ENCODE data around the gene LSM10. TPM values are rescaled to one million over a fixed set of nuclear protein-coding genes. Genes with fewer than 3 reads are reported as not detected.

The LSM10 gene
- total RNA-seq, 3 donors from 2014 or later (not counting 1 experiment from before 2014, with no cell fraction given), result 25.2 to 30.4 (median 26.6) TPM

DNA sequence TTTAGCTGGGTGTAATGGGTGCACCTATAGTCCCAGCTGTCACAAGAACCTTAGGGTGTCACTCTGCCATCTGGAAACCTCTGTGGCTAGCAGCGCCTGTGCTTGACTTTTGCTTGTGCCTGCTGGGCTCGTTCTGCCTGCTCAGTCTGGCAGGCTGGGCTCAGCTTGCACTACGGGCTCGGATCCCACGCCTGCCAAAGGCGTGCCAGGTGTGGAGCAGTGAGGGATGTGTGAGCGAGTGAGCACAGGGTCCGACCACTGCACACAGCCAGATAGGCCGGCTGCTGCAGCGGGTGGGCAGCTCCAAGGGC is 2.8 kb upstream of the LSM10 start:
- H3K27me3 Mint-ChIP-seq (ENCODE audit: low read depth in 2 of 2), result no peaks in the 10 kb centered on the region
- DNase-seq (peak in 1 of 2 donors; percentile 21), ATAC-seq (peak; percentile 15 to 36 (median 18))
- H3K27me3 ChIP-seq (ENCODE audit: control insufficient read depth, insufficient read depth, low read length), result no peaks in the 10 kb centered on the region
- H3K27ac Mint-ChIP-seq, result peak overlapping the region; percentile 97 to 99
- WGBS (ENCODE audit: insufficient coverage), result 53% methylated on average over 10 of the region's 10 CpGs
- H3K4me1 ChIP-seq (ENCODE audit: control insufficient read depth, insufficient read depth, low read length), result peaks cover 50% of the 10 kb centered on the region
- no peaks in the 10 kb centered on the region for H3K9me3 ChIP-seq (ENCODE audit: control insufficient read depth, insufficient read depth, low read length)
- intact Hi-C loops (cut with micrococcal nuclease), result loop anchor here (5.0 kb wide), 2 partner anchors 33 to 253 kb away; partner anchors contain the start of gene TRAPPC3
- H3K36me3 ChIP-seq (ENCODE audit: control insufficient read depth, insufficient read depth, low read length), result no peaks in the 10 kb centered on the region
- peak overlapping the region; percentile 98 for H3K27ac ChIP-seq (ENCODE audit: low read length)
- no peaks in the 10 kb centered on the region for H3K9me3 Mint-ChIP-seq
- TF ChIP-seq, protein P1, sequence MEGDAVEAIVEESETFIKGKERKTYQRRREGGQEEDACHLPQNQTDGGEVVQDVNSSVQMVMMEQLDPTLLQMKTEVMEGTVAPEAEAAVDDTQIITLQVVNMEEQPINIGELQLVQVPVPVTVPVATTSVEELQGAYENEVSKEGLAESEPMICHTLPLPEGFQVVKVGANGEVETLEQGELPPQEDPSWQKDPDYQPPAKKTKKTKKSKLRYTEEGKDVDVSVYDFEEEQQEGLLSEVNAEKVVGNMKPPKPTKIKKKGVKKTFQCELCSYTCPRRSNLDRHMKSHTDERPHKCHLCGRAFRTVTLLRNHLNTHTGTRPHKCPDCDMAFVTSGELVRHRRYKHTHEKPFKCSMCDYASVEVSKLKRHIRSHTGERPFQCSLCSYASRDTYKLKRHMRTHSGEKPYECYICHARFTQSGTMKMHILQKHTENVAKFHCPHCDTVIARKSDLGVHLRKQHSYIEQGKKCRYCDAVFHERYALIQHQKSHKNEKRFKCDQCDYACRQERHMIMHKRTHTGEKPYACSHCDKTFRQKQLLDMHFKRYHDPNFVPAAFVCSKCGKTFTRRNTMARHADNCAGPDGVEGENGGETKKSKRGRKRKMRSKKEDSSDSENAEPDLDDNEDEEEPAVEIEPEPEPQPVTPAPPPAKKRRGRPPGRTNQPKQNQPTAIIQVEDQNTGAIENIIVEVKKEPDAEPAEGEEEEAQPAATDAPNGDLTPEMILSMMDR (IDR thresholded peaks at IDR 0.05), result no peak
- H3K4me3 Mint-ChIP-seq, result peak overlapping the region; percentile 94
- H3K4me1 Mint-ChIP-seq, result peaks cover 47 to 50% of the 10 kb centered on the region in 2 donors
- H3K36me3 Mint-ChIP-seq, result no peaks in the 10 kb centered on the region
- peak overlapping the region; percentile 33 for H3K4me3 ChIP-seq (ENCODE audit: low read length)

GRCh38 chr1:36398370-36398977 is 766 bp upstream of the LSM10 start:
- TF ChIP-seq, protein P1 (IDR thresholded peaks at IDR 0.05), result no peak
- Mint-ChIP-seq H3K4me3 (peak overlapping the region; percentile 100), H3K27me3 (ENCODE audit: low read depth in 2 of 2) (no peaks in the 10 kb centered on the region), H3K27ac (peak overlapping the region; percentile 99 to 100), H3K9me3 (no peaks in the 10 kb centered on the region), H3K4me1 (peaks cover 47 to 49% of the 10 kb centered on the region in 2 donors), H3K36me3 (no peaks in the 10 kb centered on the region)
- WGBS (ENCODE audit: insufficient coverage), result 88% methylated on average over 7 of the region's 7 CpGs
- no peaks in the 10 kb centered on the region for H3K27me3 ChIP-seq (ENCODE audit: control insufficient read depth, insufficient read depth, low read length)
- peak overlapping the region; percentile 93 for H3K27ac ChIP-seq (ENCODE audit: low read length)
- H3K9me3 ChIP-seq (ENCODE audit: control insufficient read depth, insufficient read depth, low read length), result no peaks in the 10 kb centered on the region
- no peak for ATAC-seq
- peaks cover 55% of the 10 kb centered on the region for H3K4me1 ChIP-seq (ENCODE audit: control insufficient read depth, insufficient read depth, low read length)
- DNase-seq, result no peak
- intact Hi-C loops (cut with micrococcal nuclease), result no loop called here
- no peak overlapping the region for H3K4me3 ChIP-seq (ENCODE audit: low read length)
- H3K36me3 ChIP-seq (ENCODE audit: control insufficient read depth, insufficient read depth, low read length), result peaks cover 7% of the 10 kb centered on the region

- H3K4me3 Mint-ChIP-seq, result peak overlapping the region; percentile 100
- Histone ChIP-seq H3K4me1 (ENCODE audit: control insufficient read depth, insufficient read depth, low read length) (peaks cover 53% of the 10 kb centered on the region), H3K36me3 (ENCODE audit: control insufficient read depth, insufficient read depth, low read length) (peaks cover 20% of the 10 kb centered on the region), H3K27me3 (ENCODE audit: control insufficient read depth, insufficient read depth, low read length) (no peaks in the 10 kb centered on the region), H3K9me3 (ENCODE audit: control insufficient read depth, insufficient read depth, low read length) (no peaks in the 10 kb centered on the region), H3K27ac (ENCODE audit: low read length) (peak overlapping the region; percentile 93), H3K4me3 (ENCODE audit: low read length) (peak overlapping the region; percentile 98)
- no peaks in the 10 kb centered on the region for H3K27me3 Mint-ChIP-seq (ENCODE audit: low read depth in 2 of 2)
- intact Hi-C loops (cut with micrococcal nuclease), result loop anchor here (1.0 kb wide), 1 partner anchor 11 kb away; no protein-coding TSS in a partner anchor
- H3K27ac Mint-ChIP-seq, result peak overlapping the region; percentile 99 to 100
- DNase-seq, result peak in 1 of 2 donors; percentile 59
- H3K9me3 Mint-ChIP-seq, result no peaks in the 10 kb centered on the region
- H3K36me3 Mint-ChIP-seq, result no peaks in the 10 kb centered on the region
- 5% methylated on average over 5 of the region's 5 CpGs for WGBS (ENCODE audit: insufficient coverage)
- H3K4me1 Mint-ChIP-seq, result peaks cover 41 to 42% of the 10 kb centered on the region in 2 donors
- TF ChIP-seq, protein P1 (IDR thresholded peaks at IDR 0.05), result no peak
- peak in 1 of 3 donors; percentile 3 for ATAC-seq
Measured at GRCh38 chr1:36397083-36397377, 678 bp downstream of the LSM10 start.

GRCh38 chr1:36396359-36396758 is 1.3 kb downstream of the LSM10 start:
- intact Hi-C loops (cut with micrococcal nuclease), result no loop called here
- no peaks in the 10 kb centered on the region for H3K27me3 Mint-ChIP-seq (ENCODE audit: low read depth in 2 of 2)
- H3K4me1 ChIP-seq (ENCODE audit: control insufficient read depth, insufficient read depth, low read length), result peaks cover 47% of the 10 kb centered on the region
- no peaks in the 10 kb centered on the region for H3K27me3 ChIP-seq (ENCODE audit: control insufficient read depth, insufficient read depth, low read length)
- TF ChIP-seq, protein P1 (IDR thresholded peaks at IDR 0.05), result no peak
- 90% methylated on average over 6 of the region's 6 CpGs for WGBS (ENCODE audit: insufficient coverage)
- H3K4me3 Mint-ChIP-seq, result peak overlapping the region; percentile 100
- peak overlapping the region; percentile 99 to 100 for H3K27ac Mint-ChIP-seq
- DNase-seq (no peak), ATAC-seq (no peak)
- no peaks in the 10 kb centered on the region for H3K9me3 ChIP-seq (ENCODE audit: control insufficient read depth, insufficient read depth, low read length)
- H3K36me3 Mint-ChIP-seq, result no peaks in the 10 kb centered on the region
- H3K27ac ChIP-seq (ENCODE audit: low read length), result no peak overlapping the region
- no peak overlapping the region for H3K4me3 ChIP-seq (ENCODE audit: low read length)
- peaks cover 25% of the 10 kb centered on the region for H3K36me3 ChIP-seq (ENCODE audit: control insufficient read depth, insufficient read depth, low read length)
- H3K4me1 Mint-ChIP-seq, result peaks cover 35 to 37% of the 10 kb centered on the region in 2 donors
- no peaks in the 10 kb centered on the region for H3K9me3 Mint-ChIP-seq
